Kidney (tissue), 14 donors: ENCODE results near the gene DIS3L2. TPM values are rescaled to one million over a fixed set of nuclear protein-coding genes. Genes with fewer than 3 reads are reported as not detected.

Source experiments
- DNase-seq, 5 donors: peaks; one replicate each; pipeline ENCODE4 v3.0.0-alpha.2; 2013 to 2020
- FAIRE-seq: peaks from 2 replicates; lab custom pipeline; 2012; peaks lifted over from hg19 to GRCh38; lab: Jason Lieb, UNC
- H3K27ac ChIP-seq, 2 donors: one replicate each; pipeline ENCODE4 v1.7.0; 2013; ENCODE audit warnings: low read depth in 2 of 2, low read length in 2 of 2, inconsistent platforms in 1 of 2
- H3K27me3 ChIP-seq: one replicate; pipeline ENCODE4 v1.7.1; 2013; ENCODE audit warnings: low read length, inconsistent platforms; ENCODE audit not compliant: control insufficient read depth, insufficient read depth
- H3K36me3 ChIP-seq, 3 donors: one replicate each; pipeline versions ENCODE4 v1.7.0 to v1.7.1; 2013; ENCODE audit warnings: low read length in 3 of 3, control low read depth in 1 of 3, inconsistent platforms in 1 of 3; ENCODE audit not compliant: insufficient read depth in 3 of 3, control insufficient read depth in 2 of 3
- H3K4me1 ChIP-seq, 3 donors: one replicate each; pipeline versions ENCODE4 v1.7.0 to v1.7.1; 2013; ENCODE audit warnings: low read length in 3 of 3, inconsistent platforms in 1 of 3, low read depth in 1 of 3; ENCODE audit not compliant: control insufficient read depth in 2 of 3, insufficient read depth in 2 of 3
- H3K4me3 ChIP-seq, 3 donors: one replicate each; pipeline versions ENCODE4 v1.7.0 to v1.8.1; 2013; ENCODE audit warnings: low read length in 3 of 3, control low read depth in 1 of 3, inconsistent platforms in 1 of 3
- H3K9ac ChIP-seq, 3 donors: one replicate each; pipeline versions ENCODE4 v1.7.0 to v1.7.1; 2013; ENCODE audit warnings: low read length in 3 of 3, control low read depth in 1 of 3, inconsistent platforms in 1 of 3
- H3K9me3 ChIP-seq, 3 donors: one replicate each; pipeline versions ENCODE4 v1.7.0 to v1.7.1; 2013; ENCODE audit warnings: low read length in 3 of 3, control low read depth in 1 of 3, inconsistent platforms in 1 of 3; ENCODE audit not compliant: control insufficient read depth in 2 of 3, insufficient read depth in 1 of 3
- intact Hi-C: fragments of 100-400 bp; cut with DNase I; formaldehyde crosslinking; loops from one replicate; pipeline ENCODE4 v1.11.1; 2022
- polyA plus RNA-seq: library from polyadenylated mRNA; stranded (reverse); fragments of 350-450 nt; fragmentation: Illumina TruSeq; extraction: RNeasy Lipid Tissue Mini Kit (QIAGEN cat#74804); gene quantifications from one replicate; pipeline ENCODE4 v1.2.3, GENCODE V29; 2014; ENCODE audit warnings: low read depth, low replicate concordance; ENCODE audit not compliant: insufficient read depth
- total RNA-seq: library from RNA; stranded (reverse); fragmentation: NEBNext Ultra II Directional; extraction: Animal tissue kit (Norgen Biotek cat#: 25700); gene quantifications from one replicate; pipeline ENCODE4 v1.2.1, GENCODE V29; 2021
- TF ChIP-seq, protein P1 (sequence below): IDR thresholded peaks from 3 replicates; pipeline ENCODE4 v1.5.1; 2012; ENCODE audit warnings: mild to moderate bottlenecking, moderate library complexity, borderline replicate concordance; ENCODE audit not compliant: insufficient read depth; ENCODE audit errors: extremely low read depth
- donor health status: control.
- donor health status: control.
- donor health status: control.
- donor health status: control.
- donor health status: control.
- donor health status: DM: yes; HTN: yes; CAD: no.
- donor health status: Normal renal cell carcinoma (clear cell type).

The DIS3L2 gene
- total and polyA plus RNA-seq, 2 donors from 2014 or later: 12.3 to 47.7 TPM

DNA sequence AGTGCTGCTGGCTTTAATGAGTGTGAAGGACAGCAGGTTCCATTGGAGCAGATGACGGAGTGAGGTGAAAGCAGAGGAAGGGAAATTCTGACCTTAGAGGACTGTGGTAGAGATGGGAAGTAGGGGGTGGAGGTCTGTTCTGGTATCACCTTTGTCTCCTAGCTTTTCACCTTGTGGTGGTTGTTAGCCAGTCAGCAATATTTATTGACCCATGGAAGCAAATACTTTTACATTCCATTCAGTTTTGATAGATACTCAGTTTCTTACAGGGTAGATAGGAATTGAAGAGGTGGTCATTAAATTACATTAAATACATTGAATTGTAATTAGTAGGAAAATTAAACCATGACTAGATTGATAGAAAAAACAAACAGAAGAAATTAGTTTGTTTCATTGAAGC, 180.1 kb downstream of the DIS3L2 start:
- H3K4me1 ChIP-seq: no peaks in the 10 kb centered on the region
- H3K27me3 ChIP-seq: no peaks in the 10 kb centered on the region
- no peak overlapping the region for H3K4me3 ChIP-seq
- TF ChIP-seq, protein P1, sequence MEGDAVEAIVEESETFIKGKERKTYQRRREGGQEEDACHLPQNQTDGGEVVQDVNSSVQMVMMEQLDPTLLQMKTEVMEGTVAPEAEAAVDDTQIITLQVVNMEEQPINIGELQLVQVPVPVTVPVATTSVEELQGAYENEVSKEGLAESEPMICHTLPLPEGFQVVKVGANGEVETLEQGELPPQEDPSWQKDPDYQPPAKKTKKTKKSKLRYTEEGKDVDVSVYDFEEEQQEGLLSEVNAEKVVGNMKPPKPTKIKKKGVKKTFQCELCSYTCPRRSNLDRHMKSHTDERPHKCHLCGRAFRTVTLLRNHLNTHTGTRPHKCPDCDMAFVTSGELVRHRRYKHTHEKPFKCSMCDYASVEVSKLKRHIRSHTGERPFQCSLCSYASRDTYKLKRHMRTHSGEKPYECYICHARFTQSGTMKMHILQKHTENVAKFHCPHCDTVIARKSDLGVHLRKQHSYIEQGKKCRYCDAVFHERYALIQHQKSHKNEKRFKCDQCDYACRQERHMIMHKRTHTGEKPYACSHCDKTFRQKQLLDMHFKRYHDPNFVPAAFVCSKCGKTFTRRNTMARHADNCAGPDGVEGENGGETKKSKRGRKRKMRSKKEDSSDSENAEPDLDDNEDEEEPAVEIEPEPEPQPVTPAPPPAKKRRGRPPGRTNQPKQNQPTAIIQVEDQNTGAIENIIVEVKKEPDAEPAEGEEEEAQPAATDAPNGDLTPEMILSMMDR: no peak
- H3K27ac ChIP-seq: no peak overlapping the region
- intact Hi-C loops: no loop called here
- peaks cover 0 to 3% (median 0%) of the 10 kb centered on the region in 3 donors for H3K36me3 ChIP-seq
- no peaks in the 10 kb centered on the region for H3K9me3 ChIP-seq
- DNase-seq (no peak), FAIRE-seq (no peak)
- H3K9ac ChIP-seq: no peak overlapping the region

DNA sequence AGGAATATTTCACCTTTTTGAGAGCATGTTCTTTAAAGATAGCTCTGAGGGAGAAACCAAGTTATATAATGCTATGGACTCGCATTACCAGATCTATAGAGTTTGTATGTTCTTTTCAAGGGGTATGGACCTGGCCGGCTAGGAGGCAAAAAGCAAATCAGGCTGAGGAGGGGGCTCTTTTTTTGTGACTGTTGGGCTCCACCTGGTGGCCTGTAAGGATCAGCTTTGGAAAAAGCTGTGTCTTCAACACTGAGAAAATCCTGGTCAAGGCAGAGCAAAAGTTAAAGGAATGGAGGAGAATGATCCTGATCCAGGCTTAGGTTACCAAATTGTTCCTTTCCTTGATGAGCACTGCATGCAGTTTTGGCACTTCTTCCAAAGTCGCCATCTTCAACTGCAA, 180.5 kb downstream of the DIS3L2 start:
- Histone ChIP-seq H3K9me3 (no peaks in the 10 kb centered on the region), H3K9ac (no peak overlapping the region), H3K4me1 (no peaks in the 10 kb centered on the region), H3K27ac (no peak overlapping the region), H3K4me3 (no peak overlapping the region), H3K36me3 (peaks cover 0 to 3% (median 0%) of the 10 kb centered on the region in 3 donors), H3K27me3 (no peaks in the 10 kb centered on the region)
- intact Hi-C loops: no loop called here
- TF ChIP-seq, protein P1: peak; percentile 52
- DNase-seq (peak in 4 of 5 donors; percentile 35 to 64 (median 47)), FAIRE-seq (no peak)

DNA sequence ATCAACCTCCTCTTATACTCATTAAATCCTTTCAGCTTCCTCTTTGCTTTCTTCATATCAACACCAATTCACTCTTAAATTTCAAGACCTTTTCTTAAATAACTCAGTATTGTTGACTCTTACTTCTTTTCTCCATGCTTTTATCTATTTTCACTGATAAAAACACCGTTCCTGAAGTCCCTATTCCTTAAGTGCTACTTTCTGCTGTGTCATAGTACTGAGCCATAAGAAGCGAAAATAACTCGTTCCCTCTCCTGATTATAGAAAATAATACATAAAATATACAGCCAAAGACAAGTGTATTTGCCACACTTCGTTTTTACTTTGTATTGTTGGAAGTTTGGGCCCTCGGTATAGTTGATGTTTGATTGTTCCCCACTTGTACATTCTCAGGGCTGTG, 181.0 kb downstream of the DIS3L2 start:
- Histone ChIP-seq H3K9ac (no peak overlapping the region), H3K27me3 (no peaks in the 10 kb centered on the region), H3K27ac (no peak overlapping the region), H3K4me3 (no peak overlapping the region), H3K36me3 (peaks cover 0 to 3% (median 0%) of the 10 kb centered on the region in 3 donors), H3K4me1 (no peaks in the 10 kb centered on the region), H3K9me3 (no peaks in the 10 kb centered on the region)
- FAIRE-seq: no peak
- TF ChIP-seq, protein P1: no peak
- no peak for DNase-seq
- intact Hi-C loops: no loop called here

DNA sequence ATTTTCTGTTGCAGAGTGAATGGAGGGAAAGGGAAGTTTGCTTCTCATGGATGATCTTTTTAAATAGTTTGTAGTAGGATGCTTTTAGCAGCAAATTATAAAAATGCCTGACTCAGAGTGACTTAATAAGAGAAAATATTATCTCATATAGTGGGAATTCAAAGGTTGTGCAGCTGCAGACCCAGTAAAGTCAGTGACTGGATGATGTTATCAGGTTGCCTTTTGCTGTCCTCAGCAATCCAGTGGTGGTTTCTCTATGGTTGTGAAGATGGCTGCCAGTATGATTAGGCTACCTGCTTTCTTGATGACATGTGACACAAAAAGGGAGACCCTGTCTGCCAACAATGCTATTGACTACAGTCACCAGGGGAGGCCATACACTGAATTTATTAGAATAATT, 184.8 kb downstream of the DIS3L2 start:
- TF ChIP-seq, protein P1: no peak
- H3K9ac ChIP-seq: no peak overlapping the region
- intact Hi-C loops: no loop called here
- FAIRE-seq (no peak), DNase-seq (no peak)
- no peak overlapping the region for H3K27ac ChIP-seq
- H3K9me3 ChIP-seq: no peaks in the 10 kb centered on the region
- H3K4me1 ChIP-seq: no peaks in the 10 kb centered on the region
- no peaks in the 10 kb centered on the region for H3K36me3 ChIP-seq
- H3K27me3 ChIP-seq: no peaks in the 10 kb centered on the region
- H3K4me3 ChIP-seq: no peak overlapping the region
